Right ventricle myocardium superior (tissue), 1 donor: Measurements from ENCODE around the gene LIN7B. TPM values are rescaled to one million over a fixed set of nuclear protein-coding genes. Genes with fewer than 3 reads are reported as not detected.
"Not testable (repeated sequence)": the region's sequence is repeated elsewhere in the genome, so short reads cannot be mapped to it uniquely, and the experiment has no call there.

Experiments
- ATAC-seq: fragments of 200-7000 bp; cut with Tn5 transposase; one replicate; pipeline ENCODE4 v1.9.1; 2020; ENCODE audit warnings: mild to moderate bottlenecking; ENCODE audit not compliant: poor library complexity
- DNase-seq: peaks from one replicate; pipeline ENCODE4 v3.0.0-alpha.2; 2020
- intact Hi-C: fragments of 100-400 bp; cut with DNase I; formaldehyde crosslinking; loops from one replicate; pipeline ENCODE4 v1.11.2; 2022
- long read RNA-seq: library from polyadenylated mRNA; unstranded; transcript quantifications from one replicate; pipeline ENCODE4 v2.0.0, GENCODE V29; 2021
- total RNA-seq: library from RNA; stranded (reverse); fragmentation: NEBNext Ultra II Directional; extraction: Animal tissue kit (Norgen Biotek cat#: 25700); gene quantifications from one replicate; pipeline ENCODE4 v1.2.1, GENCODE V29; 2021
- donor health status: DM: no; HTN: yes; CAD: no; lungs with severe emphysema.

Gene LIN7B
- 21.3 TPM for total RNA-seq
- long read RNA-seq, transcript LIN7B-201 (6 exons, 755 nt): major isoform, 8 of 20 reads
- long read RNA-seq, partial matches to known transcripts: 2 of 20 reads
- long read RNA-seq, other reads (novel, unspliced or antisense): 9 of 20 reads

GRCh38 chr19:49113762-49114629 is at the start of gene LIN7B:
LIN7B (plus strand) TSS chr19:49114370; CDS start chr19:49114405, 35 bp downstream.
- intact Hi-C loops: no loop called here
- DNase-seq (peak; percentile 79), ATAC-seq (peak; percentile 69)

- ATAC-seq: peak; percentile 54
These were observed 49.2 kb upstream of the LIN7B start, which contains the start of gene NTF4 for GRCh38 chr19:49064768-49065611. NTF4 (minus strand) TSS chr19:49064818; CDS start chr19:49061997, 2,821 bp downstream.

GRCh38 chr19:49065905-49066512 is 48.2 kb upstream of the LIN7B start:
- no peak for ATAC-seq
- intact Hi-C loops: no loop called here

More at GRCh38 chr19:49064768-49065611, 49.2 kb upstream of the LIN7B start, which contains the start of gene NTF4:
- intact Hi-C loops: no loop called here
- DNase-seq: peak; percentile 44

GRCh38 chr19:49067554-49067953 is 46.6 kb upstream of the LIN7B start:
- DNase-seq (no peak), ATAC-seq (no peak)
- intact Hi-C loops: no loop called here

More at GRCh38 chr19:49065905-49066512, 48.2 kb upstream of the LIN7B start:
- no peak for DNase-seq

GRCh38 chr19:49069026-49069425 is 45.1 kb upstream of the LIN7B start:
- DNase-seq: no peak

GRCh38 chr19:49070416-49070815 is 43.8 kb upstream of the LIN7B start:
- intact Hi-C loops: no loop called here
- DNase-seq: no peak

More at GRCh38 chr19:49069026-49069425, 45.1 kb upstream of the LIN7B start:
- intact Hi-C loops: no loop called here
- no peak for ATAC-seq

GRCh38 chr19:49071860-49072547 is 42.2 kb upstream of the LIN7B start:
- DNase-seq (no peak), ATAC-seq (no peak)
- intact Hi-C loops: no loop called here

More at GRCh38 chr19:49070416-49070815, 43.8 kb upstream of the LIN7B start:
- no peak for ATAC-seq

GRCh38 chr19:49073514-49074378 is 40.4 kb upstream of the LIN7B start:
- intact Hi-C loops: no loop called here
- ATAC-seq (peak; percentile 65), DNase-seq (no peak)

GRCh38 chr19:49074869-49075268 is 39.3 kb upstream of the LIN7B start:
- intact Hi-C loops: not testable (repeated sequence)
- DNase-seq (peak; percentile 83), ATAC-seq (peak; percentile 69)

- DNase-seq: no peak
- ATAC-seq: no peak
- intact Hi-C loops: no loop called here
These were observed 33.8 kb upstream of the LIN7B start for GRCh38 chr19:49080392-49080791.

GRCh38 chr19:49081273-49081672 is 32.9 kb upstream of the LIN7B start:
- ATAC-seq (no peak), DNase-seq (no peak)
- intact Hi-C loops: no loop called here

GRCh38 chr19:49084206-49085019 is 29.8 kb upstream of the LIN7B start:
- intact Hi-C loops: no loop called here
- no peak for ATAC-seq

GRCh38 chr19:49085020-49085867 is 28.9 kb upstream of the LIN7B start, which contains the start of gene SNRNP70:
SNRNP70 (plus strand) TSS chr19:49085451; CDS start chr19:49086415, 964 bp downstream.
- DNase-seq (peak; percentile 100), ATAC-seq (peak; percentile 98)
- intact Hi-C loops: no loop called here

More at GRCh38 chr19:49084206-49085019, 29.8 kb upstream of the LIN7B start:
- no peak for DNase-seq

GRCh38 chr19:49085868-49086232 is 28.3 kb upstream of the LIN7B start:
- no peak for DNase-seq
- intact Hi-C loops: no loop called here
- no peak for ATAC-seq

GRCh38 chr19:49086296-49086695 is 27.9 kb upstream of the LIN7B start:
- ATAC-seq (no peak), DNase-seq (no peak)
- intact Hi-C loops: no loop called here
